GM19023 (cell line): ENCODE results near the gene KBTBD6.
"Not testable (repeated sequence)": the region's sequence is repeated elsewhere in the genome, so short reads cannot be mapped to it uniquely, and the experiment has no call there.

Experiments used
- ATAC-seq: cut with Tn5 transposase; IDR thresholded peaks from one replicate; pipeline ENCODE4 v1.9.1; 2021; ENCODE audit warnings: mild to moderate bottlenecking, moderate library complexity; ENCODE audit not compliant: unreplicated experiment

The KBTBD6 gene

DNA sequence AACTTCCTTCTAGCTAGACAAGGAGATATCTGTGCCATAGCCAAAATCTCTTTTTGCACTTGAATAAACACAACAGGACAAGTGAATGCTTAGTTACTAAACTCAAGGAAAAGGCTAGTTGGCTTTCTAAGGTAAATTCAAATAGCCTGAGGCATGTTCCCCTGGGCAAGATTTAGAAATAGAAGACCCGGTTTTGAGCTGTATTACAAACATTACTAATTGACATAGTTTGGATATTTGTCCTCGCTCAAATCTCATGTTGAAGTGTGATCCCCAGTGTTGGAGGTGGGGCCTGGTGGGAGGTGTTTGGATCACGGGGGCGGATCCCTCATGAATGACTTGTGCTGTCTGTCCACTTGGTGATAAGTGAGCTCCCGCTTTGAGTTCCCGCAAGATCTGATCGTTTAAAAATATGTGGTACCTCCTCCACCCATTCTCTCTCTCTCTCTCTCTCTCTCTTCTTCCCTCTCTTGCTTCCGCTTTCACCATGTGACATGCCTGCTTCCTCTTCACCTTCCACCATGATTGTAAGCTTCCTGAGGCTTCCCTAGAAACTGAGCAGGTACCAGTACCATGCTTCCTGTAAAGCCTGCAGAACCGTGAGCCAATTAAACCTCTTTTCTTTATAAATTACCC, 3.9 kb upstream of the KBTBD6 start:
- no peak for ATAC-seq

DNA sequence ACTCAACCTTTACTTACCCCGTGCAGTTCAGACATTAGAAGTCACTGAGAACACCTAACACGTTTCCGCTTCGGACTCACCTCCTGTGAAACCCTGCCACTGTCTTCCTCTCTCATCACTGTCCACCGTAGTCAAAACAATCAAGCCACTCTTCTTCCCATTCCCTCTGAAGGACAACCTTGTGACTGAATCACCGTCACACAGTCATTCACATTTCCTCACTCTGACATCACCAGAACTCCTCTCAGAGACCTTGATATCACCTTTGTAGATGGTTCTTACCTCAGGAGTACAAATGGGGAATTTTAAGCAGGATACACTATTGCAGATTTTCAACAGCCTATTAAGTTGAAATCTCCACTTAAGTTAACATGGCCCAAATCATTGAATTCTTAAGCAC, 1.3 kb upstream of the KBTBD6 start:
- ATAC-seq, result no peak

GRCh38 chr13:41131660-41132511, 716 bp downstream of the KBTBD6 start:
- ATAC-seq, result peak; percentile 24

GRCh38 chr13:41131189-41131588, 1.4 kb downstream of the KBTBD6 start:
- ATAC-seq, result not testable (repeated sequence)

DNA sequence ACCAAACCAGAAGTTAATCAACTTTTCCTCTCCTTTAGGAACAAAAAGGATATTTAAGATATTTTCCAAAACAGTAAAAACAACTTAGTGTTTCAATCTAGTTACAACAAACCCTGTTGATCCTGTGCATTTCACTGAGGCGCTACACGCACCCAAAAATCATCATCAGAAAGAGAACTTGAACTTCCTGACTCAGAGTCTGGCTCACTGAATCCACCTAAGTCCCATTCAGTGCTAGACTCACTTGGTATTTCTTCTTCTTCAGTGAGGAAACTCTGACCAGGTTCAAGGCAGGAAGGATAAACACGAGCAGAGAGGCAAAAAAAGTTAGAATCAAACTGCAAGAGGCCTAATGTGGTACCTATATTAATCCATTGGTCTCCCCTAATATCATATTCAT, 2.2 kb downstream of the KBTBD6 start:
- no peak for ATAC-seq

DNA sequence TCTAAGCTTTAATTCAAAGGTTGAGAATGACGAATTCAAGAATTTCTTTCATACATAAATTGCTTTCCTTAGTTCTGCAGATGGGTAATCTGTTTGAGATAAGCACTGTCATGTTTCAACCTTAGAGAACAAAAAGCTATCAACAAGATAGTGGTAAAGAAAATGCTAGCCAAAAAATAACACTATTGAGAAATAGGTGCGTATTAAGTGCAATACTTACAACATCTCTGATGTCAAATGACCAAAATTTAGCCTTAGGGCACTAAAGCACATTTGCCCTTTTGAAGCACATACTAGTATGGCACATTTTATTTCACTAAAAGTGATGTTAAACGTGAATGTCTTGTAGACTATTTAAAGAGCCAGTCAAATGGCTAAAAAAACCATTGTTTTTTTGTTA, 4.9 kb downstream of the KBTBD6 start:
- no peak for ATAC-seq

DNA sequence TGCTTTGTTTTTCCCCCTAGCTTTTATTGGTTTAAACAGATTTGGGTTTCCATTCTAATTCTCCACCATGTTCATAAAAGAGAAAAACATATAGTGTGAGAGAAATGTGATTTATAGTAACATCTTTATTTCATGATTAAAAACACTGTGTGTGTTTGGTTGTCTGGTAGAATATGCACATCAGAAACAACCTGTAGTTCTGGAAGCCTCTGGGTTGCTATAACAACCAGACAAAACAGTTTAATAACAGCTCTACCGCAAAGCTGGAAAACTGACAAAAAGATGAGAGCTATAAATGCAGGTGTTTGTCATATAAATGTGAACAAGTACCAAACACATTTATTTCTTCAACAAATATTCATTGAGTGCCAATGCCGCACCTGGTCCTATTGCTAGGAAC, 9.8 kb downstream of the KBTBD6 start:
- no peak for ATAC-seq

- no peak for ATAC-seq
These were observed 14.7 kb downstream of the KBTBD6 start for GRCh38 chr13:41117869-41118268.

- ATAC-seq, result no peak
These were observed 21.1 kb downstream of the KBTBD6 start for GRCh38 chr13:41111454-41111853.

DNA sequence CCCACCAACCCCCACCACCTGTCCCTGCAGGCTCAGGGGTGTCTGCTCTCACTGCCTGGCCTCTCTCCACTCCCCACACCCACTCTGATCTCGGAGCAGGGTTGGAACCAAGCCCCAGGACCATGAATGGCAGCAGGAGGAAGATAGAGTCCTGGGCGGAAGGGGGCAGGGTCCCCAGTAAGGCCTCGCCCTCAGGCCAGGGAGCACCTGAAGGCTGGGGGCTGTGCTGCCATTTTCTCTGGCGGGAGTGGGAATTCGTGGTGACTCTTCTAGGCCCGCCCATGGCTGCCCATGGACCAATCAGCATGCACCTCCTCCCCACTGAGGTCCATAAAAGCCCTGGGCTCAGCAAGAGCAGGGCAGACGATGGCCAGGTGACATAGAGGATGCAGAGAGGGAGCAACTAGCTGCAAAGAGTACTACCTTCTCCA, 25.0 kb downstream of the KBTBD6 start:
- no peak for ATAC-seq

GRCh38 chr13:41107104-41107571, 25.5 kb downstream of the KBTBD6 start:
- no peak for ATAC-seq

DNA sequence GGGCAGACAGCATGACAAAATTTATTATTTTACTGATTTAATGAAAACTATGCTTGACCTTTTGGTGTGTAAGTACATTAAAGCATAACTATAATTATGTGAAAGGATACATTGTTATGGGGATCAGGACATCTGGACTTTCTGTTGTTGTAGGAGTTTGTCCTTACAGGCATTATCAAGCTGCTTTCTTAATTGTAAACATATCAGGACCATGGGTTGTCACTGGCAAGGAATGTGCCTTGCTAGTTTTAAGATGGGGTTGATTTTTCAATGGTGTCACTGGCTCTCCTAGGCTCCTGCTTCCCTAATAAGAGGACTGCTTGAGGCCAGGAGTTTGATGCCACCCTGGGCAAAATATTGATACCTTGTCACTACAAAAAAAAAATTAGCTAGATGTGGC, 32.6 kb downstream of the KBTBD6 start:
- ATAC-seq, result no peak

- no peak for ATAC-seq
These were observed 33.8 kb downstream of the KBTBD6 start for GRCh38 chr13:41098761-41099160.

DNA sequence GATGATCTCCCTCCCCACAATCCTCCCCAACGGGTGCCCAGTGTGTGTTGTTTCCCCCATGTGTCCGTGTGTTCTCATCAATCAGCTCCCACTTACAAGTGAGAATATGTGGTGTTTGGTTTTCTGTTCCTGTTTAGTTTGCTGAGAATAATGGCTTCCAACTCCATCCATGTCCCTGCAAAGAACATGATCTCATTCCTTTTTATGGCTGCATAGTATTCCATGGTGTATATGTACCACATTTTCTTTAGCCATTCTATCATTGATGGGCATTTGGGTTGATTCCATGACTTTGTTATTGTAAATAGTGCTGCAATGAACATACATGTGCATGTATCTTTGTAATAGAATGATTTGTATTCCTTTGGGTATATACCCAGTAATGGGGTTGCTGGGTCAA, 36.9 kb downstream of the KBTBD6 start:
- not testable (repeated sequence) for ATAC-seq

DNA sequence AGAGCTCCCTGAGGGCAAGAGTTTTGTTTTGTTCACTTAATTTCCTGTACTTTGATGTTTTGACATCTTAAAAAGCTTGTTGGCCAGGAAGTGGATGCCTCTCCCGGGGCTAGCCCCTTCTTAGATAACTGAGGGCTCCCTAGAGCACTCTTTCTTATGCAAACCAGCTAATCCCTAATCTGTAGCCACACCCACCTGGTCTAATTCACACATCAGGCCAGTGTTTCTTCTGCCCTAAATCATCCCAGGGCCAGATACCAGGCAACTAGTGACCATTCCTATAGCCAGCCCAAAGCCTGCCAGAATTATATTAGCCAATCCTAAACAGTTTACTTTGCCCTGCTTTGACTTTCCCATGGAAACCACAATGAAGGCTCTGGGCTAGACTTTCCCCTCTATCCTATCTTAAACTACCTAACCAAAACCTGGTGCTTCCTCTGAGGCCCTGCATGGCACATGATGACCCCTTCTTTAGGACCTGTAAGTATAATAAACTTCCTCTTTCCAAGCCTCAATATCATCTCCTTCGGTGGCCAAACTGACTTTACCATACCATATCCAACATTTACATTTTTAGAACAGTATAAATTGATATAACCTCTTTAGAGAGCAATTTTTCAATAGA, 46.5 kb downstream of the KBTBD6 start:
- ATAC-seq, result no peak

GRCh38 chr13:41079725-41080124, 52.9 kb downstream of the KBTBD6 start:
- no peak for ATAC-seq
